ENCODE results near the gene TNRC6B.

TNRC6B gene

DNA sequence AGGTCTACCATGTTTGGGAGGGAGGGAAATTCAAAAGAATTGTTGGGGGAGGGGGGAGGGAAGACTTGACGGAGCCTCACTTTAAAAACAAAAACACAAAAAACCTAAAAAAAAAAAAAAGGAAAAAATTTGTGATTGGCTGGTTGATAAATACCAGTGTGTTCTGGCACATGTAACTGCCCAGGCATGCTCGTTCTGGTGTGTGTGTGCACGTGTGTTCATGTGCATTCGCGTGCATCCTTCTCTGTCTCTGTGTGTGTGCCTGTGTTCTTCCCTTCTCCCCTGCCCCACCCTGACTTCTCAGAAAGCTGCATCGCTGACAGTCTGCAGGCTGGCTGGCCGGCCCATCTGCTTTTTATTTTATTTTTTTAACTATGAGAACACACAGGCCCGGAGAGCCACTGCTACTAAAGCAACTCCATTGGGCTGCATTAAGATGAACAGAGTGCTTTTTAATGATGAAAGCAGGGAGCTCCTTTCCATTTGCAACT is 146.0 kb downstream of the TNRC6B start:
- no peak for DNase-seq (ENCODE audit: low read depth in 2 of 2)

DNA sequence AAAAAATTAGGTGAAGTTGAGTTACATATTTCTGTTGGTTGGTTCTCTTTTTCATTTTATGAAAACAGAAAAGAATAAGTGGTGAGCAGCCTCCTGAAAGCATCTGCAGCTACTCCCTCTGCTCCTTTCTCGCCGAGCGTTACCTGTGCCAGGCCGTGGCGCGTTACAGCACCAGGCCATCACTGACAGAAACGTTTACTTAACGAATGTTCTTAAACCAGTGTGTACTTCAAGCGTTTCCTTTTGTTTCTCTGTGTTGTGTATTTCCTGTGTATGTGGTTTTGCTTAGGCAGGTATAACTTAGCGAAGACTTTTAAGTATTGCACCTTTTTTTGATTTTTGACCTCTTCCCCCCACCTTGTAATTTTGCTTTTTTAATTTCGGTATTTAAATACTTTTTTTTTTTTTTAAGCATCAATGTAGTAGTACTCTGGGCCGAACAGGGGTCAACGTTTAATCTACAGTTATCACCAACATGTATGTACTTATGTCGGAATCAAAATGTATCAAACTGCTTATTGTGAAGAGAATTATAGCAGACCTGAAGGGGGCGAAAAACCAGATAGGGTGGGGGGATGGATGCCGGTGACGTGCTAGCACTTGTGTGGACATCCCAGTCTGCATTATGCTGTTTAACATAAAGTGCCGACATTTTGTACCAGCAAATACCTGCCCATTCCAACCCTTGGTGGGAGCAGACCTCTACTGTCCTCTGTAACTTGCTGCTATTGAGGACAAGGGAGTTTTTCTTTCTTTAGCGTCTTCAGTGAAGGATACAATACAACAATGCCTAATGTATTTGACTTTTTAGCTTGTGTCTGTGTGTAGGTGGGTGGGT is 147.0 kb downstream of the TNRC6B start:
- DNase-seq (ENCODE audit: low read depth in 2 of 2) = no peak

DNA sequence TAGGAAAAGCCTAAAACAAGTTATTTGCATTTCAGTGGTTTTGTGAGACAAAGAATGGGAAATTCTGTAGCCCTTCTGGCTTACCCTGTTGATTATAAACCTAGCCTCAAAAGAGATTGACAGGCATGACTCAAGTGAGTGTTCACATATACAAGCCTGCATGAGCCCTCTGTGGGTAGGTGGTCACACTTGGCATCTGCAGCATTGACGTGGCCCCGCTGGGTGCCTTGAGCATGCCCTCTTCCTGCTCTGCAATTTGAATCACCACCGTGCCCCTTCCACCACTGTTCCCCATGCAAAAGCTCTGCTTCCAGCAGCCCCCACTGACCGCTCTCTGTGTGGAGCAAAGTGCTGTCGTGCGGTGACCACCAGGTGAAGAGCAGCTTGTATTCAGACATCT is 147.6 kb downstream of the TNRC6B start:
- DNase-seq (ENCODE audit: low read depth in 2 of 2) = peak; percentile 59 to 60

DNA sequence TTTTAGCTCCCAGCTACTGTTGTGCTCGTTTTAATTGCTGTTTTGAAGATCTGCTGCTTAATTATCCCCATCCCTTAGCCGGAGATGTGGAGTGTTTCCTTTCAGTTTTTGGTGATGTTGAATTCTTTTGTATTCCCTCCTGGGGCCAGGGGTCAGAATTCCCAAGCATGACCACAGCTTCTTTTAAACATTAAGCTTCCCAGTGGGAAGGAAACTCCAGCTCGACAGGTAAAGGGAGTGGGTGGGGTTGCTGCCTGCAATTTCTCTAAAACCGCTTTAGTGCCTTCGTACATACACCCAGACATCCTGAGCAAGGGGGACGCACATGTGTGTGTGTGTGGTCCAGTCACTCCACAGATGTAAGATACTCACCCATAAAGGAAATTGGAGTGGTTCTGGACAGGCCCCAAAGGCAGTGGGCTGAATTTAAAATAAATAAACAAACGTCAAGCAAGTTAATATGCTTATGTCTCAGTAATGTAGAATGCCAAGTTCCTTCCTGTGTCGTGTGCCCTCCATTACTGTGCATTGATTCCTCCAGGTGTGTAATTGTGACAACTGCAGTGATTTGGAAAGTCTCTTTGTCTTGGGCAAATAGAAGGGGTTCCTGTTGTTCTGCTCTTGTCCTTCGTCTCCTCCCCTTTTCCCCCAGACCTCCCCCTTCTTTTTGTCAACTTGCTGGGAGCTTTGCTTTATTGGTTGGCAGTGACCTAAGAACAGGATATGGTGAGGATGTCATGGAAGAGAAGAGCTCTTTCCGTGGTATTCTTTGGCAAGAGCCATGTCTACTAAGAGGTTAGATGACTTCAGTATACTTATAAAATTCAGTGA is 149.4 kb downstream of the TNRC6B start:
- DNase-seq (ENCODE audit: low read depth in 2 of 2) = no peak

DNA sequence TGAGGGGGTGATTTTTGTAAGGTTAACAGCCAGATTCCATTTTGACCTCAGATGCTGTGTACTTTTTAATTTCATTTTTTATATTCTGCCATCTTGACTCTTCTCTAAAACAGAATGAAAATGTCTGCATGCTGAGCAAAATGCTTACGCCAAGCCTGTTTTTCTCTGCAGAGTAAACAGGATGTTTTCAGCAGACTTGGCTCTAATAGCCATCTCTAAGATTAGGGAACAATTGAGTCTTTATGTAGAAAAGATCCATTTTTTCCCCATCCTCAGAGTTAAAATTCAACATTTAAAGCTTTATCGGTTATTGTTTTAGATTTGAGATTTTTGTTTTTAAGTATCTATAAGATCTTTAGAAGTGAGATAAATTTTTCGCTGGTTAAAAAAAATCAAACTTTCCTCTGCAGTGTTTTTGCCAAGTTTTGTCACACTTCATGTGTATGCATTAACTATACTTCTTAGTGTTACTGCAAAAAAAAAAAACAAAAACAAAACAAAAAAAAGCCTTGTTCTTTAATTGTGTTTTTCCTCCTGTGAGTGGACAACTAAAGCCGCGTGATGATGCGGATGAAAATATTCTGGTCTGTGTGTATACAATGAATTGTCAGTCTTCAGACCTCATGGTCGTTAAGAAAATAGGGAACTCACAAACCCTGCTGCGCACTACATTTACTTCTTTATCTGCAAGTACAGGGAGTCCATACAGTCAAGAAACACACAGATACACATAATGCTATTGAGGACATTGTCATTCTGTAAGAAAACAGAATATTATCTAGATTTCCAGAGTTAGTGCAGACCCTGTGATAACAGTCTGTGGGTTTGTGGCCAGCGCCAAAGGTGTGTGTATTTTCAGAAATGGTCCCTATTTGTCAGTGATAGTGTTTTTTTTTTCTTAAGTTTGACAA is 151.1 kb downstream of the TNRC6B start:
- no peak for DNase-seq (ENCODE audit: low read depth in 2 of 2)

DNA sequence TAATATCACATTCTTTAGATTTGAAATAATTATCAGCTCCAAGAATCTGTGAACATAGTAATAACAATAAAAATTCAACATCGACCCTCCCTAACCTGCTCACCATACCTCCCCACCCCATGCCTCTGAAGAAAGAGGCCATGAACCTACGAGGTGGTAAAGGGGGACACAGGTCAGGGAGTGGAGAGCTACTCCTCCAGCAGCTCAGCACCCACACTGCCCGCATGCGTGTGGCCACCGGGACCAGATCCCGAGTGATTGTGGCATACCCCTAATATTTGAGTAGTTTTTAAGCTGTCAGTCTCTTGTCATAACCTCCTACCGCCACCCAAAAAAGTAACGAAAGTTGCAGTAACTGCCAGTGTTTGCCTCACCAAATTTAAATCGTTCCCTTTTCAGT is 151.7 kb downstream of the TNRC6B start:
- no peak for DNase-seq (ENCODE audit: low read depth in 2 of 2)

DNA sequence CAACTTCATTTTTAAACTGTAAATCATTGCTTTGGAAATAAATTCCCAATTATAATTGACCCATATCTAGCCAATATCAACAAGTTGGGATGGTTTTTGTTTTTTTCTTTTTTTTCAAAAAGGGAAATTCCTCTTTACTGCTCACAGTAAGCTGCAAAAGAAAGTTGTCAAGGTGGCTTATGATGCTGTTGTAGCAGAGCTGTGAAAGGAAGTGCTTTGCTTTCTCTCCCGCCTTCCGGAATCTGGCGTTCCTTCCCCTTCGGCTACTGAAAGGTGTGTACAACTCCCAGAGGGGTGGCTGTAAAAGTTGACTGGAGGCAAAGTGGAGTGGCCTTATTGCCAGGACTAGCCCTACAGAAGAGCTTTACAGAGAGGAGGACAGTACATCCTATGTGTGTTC is 152.4 kb downstream of the TNRC6B start:
- DNase-seq (ENCODE audit: low read depth in 2 of 2) = no peak

DNA sequence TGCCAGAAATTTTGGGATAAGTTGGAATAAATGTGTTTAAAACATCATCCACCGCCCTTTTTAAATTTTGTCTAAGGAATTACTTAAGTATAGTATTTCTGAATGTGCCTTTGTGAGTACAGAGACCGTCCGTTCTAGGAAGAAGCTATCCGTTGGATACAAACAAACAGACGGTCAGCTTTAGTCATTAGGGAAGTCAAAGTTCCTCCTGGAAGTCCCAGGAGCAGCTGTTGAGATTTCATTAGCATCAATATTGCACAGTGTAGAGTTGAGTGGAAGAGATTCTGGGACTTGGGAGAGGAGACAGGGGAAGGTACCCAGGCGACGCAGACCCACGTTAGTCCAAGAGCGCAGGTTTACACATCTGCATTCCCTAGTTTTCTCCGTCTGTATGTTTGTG is 152.9 kb downstream of the TNRC6B start:
- no peak for DNase-seq (ENCODE audit: low read depth in 2 of 2)

DNA sequence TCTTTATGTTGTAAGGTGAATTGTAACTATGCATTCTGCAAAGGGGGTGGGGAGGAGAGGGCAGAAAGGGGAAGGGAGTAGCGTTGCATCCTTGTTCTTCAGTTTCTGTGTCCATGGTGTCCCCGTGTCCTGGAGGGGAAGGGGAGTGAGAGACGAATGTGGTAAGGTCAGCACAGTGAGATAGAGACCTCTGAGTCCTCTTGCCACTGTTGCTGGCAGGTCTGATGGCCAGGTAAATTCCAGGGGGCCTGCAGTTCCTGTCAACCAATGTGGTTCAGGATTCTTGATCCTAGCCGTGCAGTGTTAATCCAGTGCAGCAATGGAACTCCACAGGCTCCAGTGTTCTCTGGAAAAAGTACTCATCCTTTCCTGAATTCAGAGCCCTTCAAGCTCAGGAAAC is 154.0 kb downstream of the TNRC6B start:
- no peak for DNase-seq (ENCODE audit: low read depth in 2 of 2)

DNA sequence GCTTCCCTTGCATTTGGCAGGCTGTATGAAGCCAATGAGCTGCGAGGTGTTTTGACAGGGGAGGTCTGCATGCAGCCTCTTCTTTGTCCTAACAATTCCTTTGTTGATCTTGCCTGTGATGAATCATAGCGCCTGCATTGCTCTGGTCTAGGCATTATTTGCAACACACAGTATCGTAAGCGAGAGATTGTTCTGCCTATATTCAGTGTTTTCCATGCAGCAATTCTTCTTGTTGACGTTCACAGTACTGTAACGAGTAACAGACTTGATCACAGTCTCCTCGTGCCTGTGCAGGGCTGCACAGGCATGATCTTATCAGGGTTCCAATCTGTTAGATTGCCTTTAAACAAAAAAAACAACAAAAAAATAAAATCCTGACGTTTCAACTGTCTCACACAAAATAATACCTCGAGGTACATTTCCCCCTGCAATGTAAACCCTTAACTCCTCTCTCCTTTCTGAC is 154.6 kb downstream of the TNRC6B start:
- no peak for DNase-seq (ENCODE audit: low read depth in 2 of 2)

DNA sequence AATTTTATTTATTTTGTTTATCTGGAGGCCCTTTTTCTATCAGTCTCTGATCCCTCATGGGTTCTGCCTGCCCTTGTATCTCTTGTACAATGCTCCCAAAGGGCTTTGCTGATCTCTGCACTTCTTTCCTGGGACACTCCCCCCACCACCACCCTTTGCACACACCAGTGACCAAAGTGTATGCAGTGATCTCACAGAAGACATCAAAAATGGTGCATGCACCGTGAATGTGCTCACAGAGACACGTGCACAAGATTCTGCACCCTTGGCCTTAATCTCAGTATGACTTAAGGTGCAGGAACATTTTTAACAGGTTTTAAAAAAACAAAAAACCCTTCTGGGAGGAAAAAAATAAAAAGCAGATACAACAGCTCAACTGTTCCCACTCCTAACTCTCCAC is 156.3 kb downstream of the TNRC6B start:
- DNase-seq (ENCODE audit: low read depth in 2 of 2) = no peak

DNA sequence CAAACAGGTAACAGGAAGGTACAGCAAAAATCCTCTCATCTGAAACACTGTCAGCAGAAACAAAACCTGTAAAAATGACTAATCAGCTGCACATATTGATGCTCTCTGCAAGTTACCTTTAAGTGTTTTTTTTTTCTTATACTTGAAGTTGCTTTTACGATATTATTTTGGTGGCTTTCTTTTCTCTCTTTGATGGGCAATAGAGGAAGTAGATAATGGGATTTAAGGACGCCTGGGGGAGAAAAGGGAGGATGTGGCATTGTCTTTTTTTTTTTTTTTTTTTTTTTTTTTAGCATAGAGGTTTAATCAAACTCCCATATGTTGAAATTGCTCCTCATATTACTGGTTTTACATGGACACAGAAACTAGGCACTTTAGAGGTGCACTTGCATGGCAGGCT is 157.2 kb downstream of the TNRC6B start:
- DNase-seq (ENCODE audit: low read depth in 2 of 2) = no peak

DNA sequence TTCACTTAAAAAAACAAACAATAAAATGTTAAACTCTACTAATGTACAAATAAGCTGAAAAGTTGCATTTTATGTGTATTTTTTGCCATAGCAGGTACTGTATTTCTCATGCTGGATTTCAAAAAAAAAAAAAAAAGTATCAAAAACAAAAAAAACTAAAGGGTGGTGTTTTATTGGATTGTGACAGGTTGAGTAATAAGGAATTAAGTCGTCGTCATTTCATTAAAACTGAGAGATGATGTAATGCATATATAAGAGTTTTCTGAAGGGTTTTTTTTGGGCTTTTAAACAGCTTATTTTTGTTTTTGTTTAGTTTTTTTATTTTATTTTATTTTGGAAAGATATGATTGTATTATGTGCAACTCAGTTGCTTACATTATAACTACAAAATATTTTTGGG is 157.6 kb downstream of the TNRC6B start:
- no peak for DNase-seq (ENCODE audit: low read depth in 2 of 2)

DNA sequence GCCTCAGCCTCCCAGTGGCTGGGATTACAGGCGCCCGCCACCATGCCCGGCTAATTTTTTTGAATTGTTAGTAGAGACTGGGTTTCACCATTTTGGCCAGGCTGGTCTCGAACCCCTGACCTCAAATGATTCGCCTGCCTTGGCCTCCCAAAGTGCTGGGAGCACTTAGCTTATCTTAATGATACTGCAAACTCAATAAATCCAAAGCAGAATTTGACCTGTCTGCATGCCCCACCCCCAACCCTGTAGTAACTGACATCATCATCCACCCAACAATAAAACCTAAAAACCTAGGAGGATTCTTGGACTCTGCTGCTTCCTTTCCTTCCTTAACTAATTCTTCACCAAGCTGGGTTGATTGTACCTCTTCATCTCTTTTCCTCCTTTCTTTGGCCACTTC is 162.3 kb downstream of the TNRC6B start:
- DNase-seq (ENCODE audit: low read depth in 2 of 2) = no peak

DNA sequence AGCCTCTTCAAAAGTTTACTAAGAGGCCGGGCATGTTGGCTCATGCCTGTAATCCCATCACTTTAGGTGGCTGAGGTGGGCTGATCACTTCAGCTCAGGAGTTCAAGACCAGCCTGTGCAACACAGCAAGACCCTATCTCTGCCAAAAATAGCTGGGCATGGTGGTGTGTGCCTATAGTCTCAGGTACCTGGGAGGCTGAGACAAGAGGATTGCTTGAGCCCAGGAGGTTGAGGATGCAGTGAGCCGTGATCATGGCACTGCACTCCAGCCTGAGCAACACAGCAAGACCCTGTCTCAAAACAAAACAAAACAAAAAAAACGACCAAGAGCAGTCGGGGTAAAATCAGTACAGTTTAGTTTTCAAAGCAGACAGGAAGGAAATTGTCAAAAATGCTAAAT is 163.9 kb downstream of the TNRC6B start:
- no peak for DNase-seq (ENCODE audit: low read depth in 2 of 2)

DNA sequence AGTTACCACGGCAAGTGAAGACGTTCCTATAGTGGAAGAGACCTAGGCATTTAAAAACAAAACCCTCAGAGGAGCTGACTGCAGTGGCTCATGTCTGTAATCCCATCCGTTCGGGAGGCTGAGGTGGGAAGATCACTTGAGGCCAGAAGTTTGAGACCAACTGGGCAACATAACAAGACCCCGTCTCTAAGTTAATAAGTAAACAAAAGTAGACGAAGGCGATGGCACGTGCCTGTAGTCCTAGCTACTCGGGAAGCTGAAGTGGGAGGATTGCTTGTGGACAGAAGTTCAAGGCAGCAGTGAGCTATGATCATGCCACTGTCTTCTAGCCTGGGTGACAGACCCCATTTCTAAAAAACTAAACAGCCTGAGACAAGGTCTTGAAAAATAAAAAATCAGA is 164.8 kb downstream of the TNRC6B start:
- DNase-seq (ENCODE audit: low read depth in 2 of 2) = no peak

DNA sequence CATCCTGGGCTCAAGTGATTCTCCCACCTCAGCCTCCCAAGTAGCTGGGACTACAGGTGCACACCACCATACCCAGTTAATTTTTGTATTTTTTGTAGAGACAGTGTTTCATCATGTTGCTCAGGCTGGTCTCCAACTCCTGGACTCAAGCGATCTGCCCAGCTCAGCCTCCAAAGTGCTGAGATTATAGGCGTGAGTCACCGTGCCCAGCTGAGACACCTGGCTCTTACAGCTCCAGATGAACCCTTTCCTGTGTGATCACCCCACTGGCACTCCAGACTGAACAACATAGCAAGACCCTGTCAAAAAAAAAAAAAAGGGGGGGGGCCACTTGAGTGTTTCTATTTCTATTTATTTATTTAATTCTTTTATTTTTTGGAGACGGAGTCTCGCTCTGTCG is 167.5 kb downstream of the TNRC6B start:
- DNase-seq (ENCODE audit: low read depth in 2 of 2) = no peak

DNA sequence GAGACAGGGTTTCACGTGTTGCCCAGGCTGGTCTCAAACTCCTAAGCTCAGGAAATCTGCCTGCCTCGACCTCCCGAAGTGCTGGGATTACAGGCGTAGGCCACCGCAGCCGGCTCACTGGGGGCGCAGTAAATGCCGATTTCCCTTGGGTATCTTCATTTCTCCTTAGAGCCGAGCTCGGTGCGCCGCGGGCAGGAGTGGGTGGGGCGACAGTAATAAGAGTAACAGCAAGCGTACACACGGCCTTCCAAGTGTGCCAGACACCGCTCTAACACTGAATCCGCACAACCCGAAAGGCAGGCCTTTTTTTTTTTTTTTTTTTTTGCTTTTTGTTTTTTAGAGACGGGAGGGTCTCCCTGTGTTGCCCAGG is 168.1 kb downstream of the TNRC6B start:
- DNase-seq (ENCODE audit: low read depth in 2 of 2) = peak in 1 of 2 donors; percentile 44

DNA sequence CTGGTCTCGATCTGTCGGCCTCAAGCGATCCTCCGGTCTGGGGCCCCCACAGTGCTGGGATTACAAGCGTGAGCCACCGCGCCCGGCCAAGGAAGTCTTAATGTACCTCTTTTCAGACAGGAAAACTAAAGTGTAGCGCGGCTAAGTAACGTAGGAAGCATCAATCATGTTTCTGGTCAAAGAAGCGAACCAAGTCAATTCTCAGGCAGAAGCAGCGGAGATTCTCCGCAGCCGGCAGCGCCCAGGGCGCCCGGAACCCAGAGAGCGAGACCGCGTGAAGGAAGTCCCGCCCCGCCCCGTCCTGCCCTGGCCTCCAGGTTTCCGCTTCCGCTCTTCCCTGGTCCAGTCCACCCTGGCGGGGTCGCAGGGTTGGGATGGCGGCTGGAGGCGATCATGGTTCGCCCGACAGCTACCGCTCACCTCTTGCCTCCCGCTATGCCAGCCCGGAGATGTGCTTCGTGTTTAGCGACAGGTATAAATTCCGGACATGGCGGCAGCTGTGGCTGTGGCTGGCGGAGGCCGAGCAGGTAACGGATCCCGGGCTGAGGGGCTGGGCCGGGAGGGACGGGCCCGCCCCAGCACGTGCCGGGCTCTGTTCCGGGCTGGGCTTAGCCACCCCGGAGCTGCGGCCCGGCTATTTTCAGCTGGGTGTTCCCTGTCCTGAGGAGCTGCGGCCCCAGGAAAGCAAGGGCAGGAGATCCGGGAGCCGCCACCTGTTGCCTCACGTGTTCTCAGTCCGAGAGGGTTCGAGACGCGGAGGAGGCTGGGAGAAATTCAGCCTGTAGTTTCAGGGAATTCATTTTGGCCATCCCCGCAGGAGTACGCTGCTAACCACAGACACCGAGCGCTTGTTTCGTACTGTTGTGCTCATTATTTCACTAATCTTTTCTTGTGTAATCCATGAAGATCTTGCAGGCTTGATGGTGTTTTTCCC is 168.7 kb downstream of the TNRC6B start, which contains the start of gene ADSL:
ADSL (plus strand) TSS at position 316 of the 934 bp plus-strand sequence; CDS start at position 375, 59 bp downstream.
- peak; percentile 77 to 85 for DNase-seq (ENCODE audit: low read depth in 2 of 2)

DNA sequence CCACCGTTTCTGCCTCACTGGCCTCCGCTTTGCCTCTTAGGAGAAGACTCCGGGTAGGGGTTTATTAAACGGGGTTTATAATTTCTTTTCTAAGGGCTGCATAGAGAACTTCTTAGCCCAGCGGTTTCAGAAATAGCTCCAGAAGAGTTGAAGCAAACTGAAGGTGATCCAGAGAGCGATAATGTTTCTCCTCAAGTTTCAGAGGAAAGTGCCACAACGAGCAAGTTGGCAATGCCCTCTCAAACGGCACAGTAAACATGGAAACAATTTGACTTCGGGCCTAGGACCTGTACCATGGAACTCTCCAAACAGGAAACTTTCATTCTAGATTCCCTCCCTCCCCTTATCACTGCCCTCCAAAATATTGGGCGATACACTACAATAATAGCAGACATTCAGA is 169.6 kb downstream of the TNRC6B start:
- DNase-seq (ENCODE audit: low read depth in 2 of 2) = no peak

Data from stimulated activated CD4-positive, alpha-beta T cell treated with anti-CD3 and anti-CD28 coated beads, Interleukin-15, amount 100 ng/mL, for 48 hours (primary cell).